NCI-H1417 treated with DMSO at 0.1 percent for 48 hours (cell line): ENCODE data around the gene GPATCH8.
"Not testable (repeated sequence)": the region's sequence is repeated elsewhere in the genome, so short reads cannot be mapped to it uniquely, and the experiment has no call there.

Experiments used
- DNase-seq: peaks from one replicate; lab custom pipeline; 2025; lab: John Stamatoyannopoulos, UW

The GPATCH8 gene

GRCh38 chr17:44397479-44398440 is 105.4 kb downstream of the GPATCH8 start:
- DNase-seq, result no peak

GRCh38 chr17:44396946-44397345 is 106.3 kb downstream of the GPATCH8 start:
- DNase-seq, result no peak

GRCh38 chr17:44394833-44395232 is 108.4 kb downstream of the GPATCH8 start:
- DNase-seq, result no peak

- not testable (repeated sequence) for DNase-seq
Observed at GRCh38 chr17:44394112-44394511, 109.1 kb downstream of the GPATCH8 start.

- no peak for DNase-seq
Observed at GRCh38 chr17:44390250-44390870, 112.8 kb downstream of the GPATCH8 start.

GRCh38 chr17:44389723-44390202 is 113.4 kb downstream of the GPATCH8 start:
- no peak for DNase-seq

- DNase-seq, result no peak
Observed at GRCh38 chr17:44389281-44389680, 113.9 kb downstream of the GPATCH8 start, which contains the start of gene ITGA2B. TSS of gene ITGA2B (minus strand) at chr17:44389649. CDS start at chr17:44389473, 176 bp downstream.

GRCh38 chr17:44387804-44388203 is 115.4 kb downstream of the GPATCH8 start:
- no peak for DNase-seq

- DNase-seq, result no peak
Observed at GRCh38 chr17:44386182-44386525, 117.1 kb downstream of the GPATCH8 start.

GRCh38 chr17:44385287-44386181 is 117.7 kb downstream of the GPATCH8 start:
- DNase-seq, result peak; percentile 58

- DNase-seq, result no peak
Observed at GRCh38 chr17:44384823-44385286, 118.4 kb downstream of the GPATCH8 start.

GRCh38 chr17:44384281-44384822 is 118.9 kb downstream of the GPATCH8 start:
- DNase-seq, result no peak

- no peak for DNase-seq
Observed at GRCh38 chr17:44383861-44384260, 119.3 kb downstream of the GPATCH8 start.

- no peak for DNase-seq
Observed at GRCh38 chr17:44383363-44383762, 119.8 kb downstream of the GPATCH8 start.

GRCh38 chr17:44382917-44383316 is 120.3 kb downstream of the GPATCH8 start:
- DNase-seq, result no peak

GRCh38 chr17:44381810-44382305 is 121.3 kb downstream of the GPATCH8 start:
- DNase-seq, result no peak

- no peak for DNase-seq
Observed at GRCh38 chr17:44380767-44381166, 122.4 kb downstream of the GPATCH8 start.

GRCh38 chr17:44379887-44380286 is 123.3 kb downstream of the GPATCH8 start:
- DNase-seq, result no peak

- DNase-seq, result no peak
Observed at GRCh38 chr17:44378171-44378705, 125.0 kb downstream of the GPATCH8 start.

- no peak for DNase-seq
Observed at GRCh38 chr17:44376779-44377178, 126.4 kb downstream of the GPATCH8 start.

GRCh38 chr17:44376124-44376523 is 127.1 kb downstream of the GPATCH8 start:
- no peak for DNase-seq
